Measurements from ENCODE around the gene PROSER3.

GRCh38 chr19:35787227-35787799 is 29.3 kb downstream of the PROSER3 start:
- no peak for TF ChIP-seq USF2 (IDR thresholded peaks at IDR 0.05; ENCODE audit: low read depth, low read length)
- no peak for TF ChIP-seq CTCF (conservative IDR thresholded peaks at IDR 0.05; ENCODE audit: low read depth, low read length)
- TF ChIP-seq POLR2A (IDR thresholded peaks at IDR 0.05; ENCODE audit: low read depth, low read length): no peak
- TF ChIP-seq RAD21 (IDR thresholded peaks at IDR 0.05; ENCODE audit: low read length): no peak

Measured in IMR-90 (cell line).